ENCODE data around the gene PCSK5.

GRCh38 chr9:76155361-76155760, 264.9 kb downstream of the PCSK5 start:
- no peak for TF ChIP-seq CTCF (IDR thresholded peaks at IDR 0.05; ENCODE audit: low read length)
- TF ChIP-seq EZH2phosphoT487 (IDR thresholded peaks at IDR 0.05; ENCODE audit: low read length): no peak
